Measurements from ENCODE around the gene WNK1. TPM values are rescaled to one million over a fixed set of nuclear protein-coding genes. Genes with fewer than 3 reads are reported as not detected.
"Not testable (repeated sequence)": the region's sequence is repeated elsewhere in the genome, so short reads cannot be mapped to it uniquely, and the experiment has no call there.

The WNK1 gene
- total and polyA plus RNA-seq, 4 donors, result 114 to 165 (median 130) TPM

- no CpG with 5 or more reads among the region's 2 CpGs for WGBS (ENCODE audit: insufficient coverage)
- Histone ChIP-seq H3K4me3 (ENCODE audit: low read depth, low read length) (no peak overlapping the region), H3K36me3 (ENCODE audit: control insufficient read depth, insufficient read depth, low read length) (no peaks in the 10 kb centered on the region), H3K27me3 (ENCODE audit: control insufficient read depth, insufficient read depth, low read length) (no peaks in the 10 kb centered on the region), H3K9me3 (ENCODE audit: control insufficient read depth, insufficient read depth, low read length) (no peaks in the 10 kb centered on the region), H3K27ac (ENCODE audit: low read depth, low read length) (no peak overlapping the region), H3K4me1 (ENCODE audit: control insufficient read depth, insufficient read depth, low read length) (peaks cover 4% of the 10 kb centered on the region)
- peak in 1 of 6 donors; percentile 13 for DNase-seq (ENCODE audit: low read depth in 4 of 6, low spot score in 6 of 6)
Observed at GRCh38 chr12:807041-807735, 54.8 kb downstream of the WNK1 start.

- Histone ChIP-seq H3K4me1 (ENCODE audit: control insufficient read depth, insufficient read depth, low read length) (peaks cover 4% of the 10 kb centered on the region), H3K36me3 (ENCODE audit: control insufficient read depth, insufficient read depth, low read length) (no peaks in the 10 kb centered on the region), H3K27me3 (ENCODE audit: control insufficient read depth, insufficient read depth, low read length) (no peaks in the 10 kb centered on the region), H3K4me3 (ENCODE audit: low read depth, low read length) (no peak overlapping the region), H3K9me3 (ENCODE audit: control insufficient read depth, insufficient read depth, low read length) (no peaks in the 10 kb centered on the region), H3K27ac (ENCODE audit: low read depth, low read length) (no peak overlapping the region)
- no peak for DNase-seq (ENCODE audit: low read depth in 4 of 6, low spot score in 6 of 6)
- WGBS (ENCODE audit: insufficient coverage), result 80% methylated on average over 1 of the region's 4 CpGs
Observed at GRCh38 chr12:810116-810515, 57.7 kb downstream of the WNK1 start.

GRCh38 chr12:810671-811415 lies 58.5 kb downstream of the WNK1 start:
- WGBS (ENCODE audit: insufficient coverage), result no CpG with 5 or more reads among the region's 5 CpGs
- H3K27me3 ChIP-seq (ENCODE audit: control insufficient read depth, insufficient read depth, low read length), result no peaks in the 10 kb centered on the region
- H3K4me1 ChIP-seq (ENCODE audit: control insufficient read depth, insufficient read depth, low read length), result peaks cover 4% of the 10 kb centered on the region
- H3K4me3 ChIP-seq (ENCODE audit: low read depth, low read length), result no peak overlapping the region
- no peak for DNase-seq (ENCODE audit: low read depth in 4 of 6, low spot score in 6 of 6)
- no peaks in the 10 kb centered on the region for H3K9me3 ChIP-seq (ENCODE audit: control insufficient read depth, insufficient read depth, low read length)
- no peaks in the 10 kb centered on the region for H3K36me3 ChIP-seq (ENCODE audit: control insufficient read depth, insufficient read depth, low read length)
- H3K27ac ChIP-seq (ENCODE audit: low read depth, low read length), result no peak overlapping the region

- no peak for DNase-seq (ENCODE audit: low read depth in 4 of 6, low spot score in 6 of 6)
- Histone ChIP-seq H3K27ac (ENCODE audit: low read depth, low read length) (no peak overlapping the region), H3K4me1 (ENCODE audit: control insufficient read depth, insufficient read depth, low read length) (no peaks in the 10 kb centered on the region), H3K36me3 (ENCODE audit: control insufficient read depth, insufficient read depth, low read length) (no peaks in the 10 kb centered on the region), H3K9me3 (ENCODE audit: control insufficient read depth, insufficient read depth, low read length) (no peaks in the 10 kb centered on the region), H3K4me3 (ENCODE audit: low read depth, low read length) (no peak overlapping the region), H3K27me3 (ENCODE audit: control insufficient read depth, insufficient read depth, low read length) (no peaks in the 10 kb centered on the region)
- no CpG with 5 or more reads among the region's 2 CpGs for WGBS (ENCODE audit: insufficient coverage)
Observed at GRCh38 chr12:812950-813349, 60.6 kb downstream of the WNK1 start.

- not testable (repeated sequence) for H3K27ac ChIP-seq (ENCODE audit: low read depth, low read length); H3K4me1 ChIP-seq (ENCODE audit: control insufficient read depth, insufficient read depth, low read length); H3K27me3 ChIP-seq (ENCODE audit: control insufficient read depth, insufficient read depth, low read length); DNase-seq (ENCODE audit: low read depth in 4 of 6, low spot score in 6 of 6); H3K9me3 ChIP-seq (ENCODE audit: control insufficient read depth, insufficient read depth, low read length); H3K36me3 ChIP-seq (ENCODE audit: control insufficient read depth, insufficient read depth, low read length); H3K4me3 ChIP-seq (ENCODE audit: low read depth, low read length)
- WGBS (ENCODE audit: insufficient coverage), result 98% methylated on average over 4 of the region's 9 CpGs
Observed at GRCh38 chr12:817456-817855, 65.1 kb downstream of the WNK1 start.

- no peak overlapping the region for H3K4me3 ChIP-seq (ENCODE audit: low read depth, low read length)
- 100% methylated on average over 1 of the region's 3 CpGs for WGBS (ENCODE audit: insufficient coverage)
- H3K27ac ChIP-seq (ENCODE audit: low read depth, low read length), result no peak overlapping the region
- no peaks in the 10 kb centered on the region for H3K9me3 ChIP-seq (ENCODE audit: control insufficient read depth, insufficient read depth, low read length)
- H3K36me3 ChIP-seq (ENCODE audit: control insufficient read depth, insufficient read depth, low read length), result no peaks in the 10 kb centered on the region
- no peaks in the 10 kb centered on the region for H3K4me1 ChIP-seq (ENCODE audit: control insufficient read depth, insufficient read depth, low read length)
- H3K27me3 ChIP-seq (ENCODE audit: control insufficient read depth, insufficient read depth, low read length), result no peaks in the 10 kb centered on the region
- DNase-seq (ENCODE audit: low read depth in 4 of 6, low spot score in 6 of 6), result no peak
Observed at GRCh38 chr12:817941-818600, 65.7 kb downstream of the WNK1 start.

GRCh38 chr12:818733-819132 lies 66.4 kb downstream of the WNK1 start:
- no peak for DNase-seq (ENCODE audit: low read depth in 4 of 6, low spot score in 6 of 6)
- Histone ChIP-seq H3K9me3 (ENCODE audit: control insufficient read depth, insufficient read depth, low read length) (no peaks in the 10 kb centered on the region), H3K36me3 (ENCODE audit: control insufficient read depth, insufficient read depth, low read length) (no peaks in the 10 kb centered on the region), H3K4me1 (ENCODE audit: control insufficient read depth, insufficient read depth, low read length) (no peaks in the 10 kb centered on the region), H3K27me3 (ENCODE audit: control insufficient read depth, insufficient read depth, low read length) (no peaks in the 10 kb centered on the region), H3K4me3 (ENCODE audit: low read depth, low read length) (no peak overlapping the region), H3K27ac (ENCODE audit: low read depth, low read length) (no peak overlapping the region)
- no CpG with 5 or more reads among the region's 5 CpGs for WGBS (ENCODE audit: insufficient coverage)

GRCh38 chr12:820336-820735 lies 68.0 kb downstream of the WNK1 start:
- Histone ChIP-seq H3K4me3 (ENCODE audit: low read depth, low read length) (no peak overlapping the region), H3K27me3 (ENCODE audit: control insufficient read depth, insufficient read depth, low read length) (no peaks in the 10 kb centered on the region), H3K27ac (ENCODE audit: low read depth, low read length) (no peak overlapping the region), H3K9me3 (ENCODE audit: control insufficient read depth, insufficient read depth, low read length) (no peaks in the 10 kb centered on the region), H3K36me3 (ENCODE audit: control insufficient read depth, insufficient read depth, low read length) (no peaks in the 10 kb centered on the region), H3K4me1 (ENCODE audit: control insufficient read depth, insufficient read depth, low read length) (no peaks in the 10 kb centered on the region)
- WGBS (ENCODE audit: insufficient coverage), result no CpG with 5 or more reads among the region's 1 CpG
- DNase-seq (ENCODE audit: low read depth in 4 of 6, low spot score in 6 of 6), result no peak

GRCh38 chr12:823028-823698 lies 70.8 kb downstream of the WNK1 start:
- DNase-seq (ENCODE audit: low read depth in 4 of 6, low spot score in 6 of 6), result no peak
- no peaks in the 10 kb centered on the region for H3K9me3 ChIP-seq (ENCODE audit: control insufficient read depth, insufficient read depth, low read length)
- H3K36me3 ChIP-seq (ENCODE audit: control insufficient read depth, insufficient read depth, low read length), result no peaks in the 10 kb centered on the region
- no peaks in the 10 kb centered on the region for H3K4me1 ChIP-seq (ENCODE audit: control insufficient read depth, insufficient read depth, low read length)
- no peak overlapping the region for H3K4me3 ChIP-seq (ENCODE audit: low read depth, low read length)
- no peaks in the 10 kb centered on the region for H3K27me3 ChIP-seq (ENCODE audit: control insufficient read depth, insufficient read depth, low read length)
- no CpG with 5 or more reads among the region's 2 CpGs for WGBS (ENCODE audit: insufficient coverage)
- H3K27ac ChIP-seq (ENCODE audit: low read depth, low read length), result no peak overlapping the region
